Mammary microvascular endothelial cell (primary cell): ENCODE measurements around the gene SIK2. TPM values are rescaled to one million over a fixed set of nuclear protein-coding genes. Genes with fewer than 3 reads are reported as not detected.

Experiments used
- total RNA-seq: library from RNA; depleted of rRNA; stranded (reverse); fragments of >200 nt; gene quantifications from 2 replicates; pipeline ENCODE4 v1.2.3, GENCODE V29; 2015

SIK2 gene
- 5.8 and 6.8 TPM in 2 replicates for total RNA-seq

DNA sequence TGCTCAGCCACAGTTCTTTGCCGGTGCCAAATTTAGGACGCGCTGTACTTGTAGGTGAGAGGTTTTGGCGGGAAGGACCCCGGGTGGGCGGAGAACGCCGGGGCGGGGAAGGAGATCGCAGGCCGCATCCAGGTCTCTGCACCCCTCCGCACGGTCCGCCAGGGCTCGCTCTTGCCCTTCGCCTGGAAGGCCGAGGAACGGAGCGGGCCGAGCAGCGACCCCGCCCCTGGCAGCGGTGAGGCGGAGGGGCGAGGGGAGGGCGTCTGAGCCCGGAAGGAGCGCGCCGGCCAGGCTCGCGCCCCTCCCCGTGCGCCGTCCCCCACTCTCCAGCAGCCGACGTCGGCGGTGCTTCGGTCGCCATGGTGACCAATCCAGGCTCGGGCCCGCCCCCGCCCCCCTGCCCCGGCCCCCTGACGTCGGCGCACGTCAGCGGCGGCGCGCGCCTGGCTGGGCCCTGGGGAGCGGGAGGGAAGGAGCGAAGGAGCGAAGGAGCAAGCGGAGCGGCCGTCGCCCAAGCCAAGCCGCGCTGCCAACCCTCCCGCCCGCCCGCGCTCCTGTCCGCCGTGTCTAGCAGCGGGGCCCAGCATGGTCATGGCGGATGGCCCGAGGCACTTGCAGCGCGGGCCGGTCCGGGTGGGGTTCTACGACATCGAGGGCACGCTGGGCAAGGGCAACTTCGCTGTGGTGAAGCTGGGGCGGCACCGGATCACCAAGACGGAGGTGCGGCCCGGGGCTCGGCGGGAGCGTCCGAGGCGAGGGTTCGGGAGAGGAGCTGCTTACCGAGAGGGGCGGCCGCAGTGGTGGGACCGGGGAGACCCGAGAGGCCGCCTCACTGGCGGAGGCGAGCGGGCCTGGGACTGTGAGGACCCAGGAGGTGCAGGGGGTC, at the start of gene SIK2:
SIK2 (plus strand) TSS at position 471 of the 886 bp plus-strand sequence; CDS start at position 586, 115 bp downstream.

DNA sequence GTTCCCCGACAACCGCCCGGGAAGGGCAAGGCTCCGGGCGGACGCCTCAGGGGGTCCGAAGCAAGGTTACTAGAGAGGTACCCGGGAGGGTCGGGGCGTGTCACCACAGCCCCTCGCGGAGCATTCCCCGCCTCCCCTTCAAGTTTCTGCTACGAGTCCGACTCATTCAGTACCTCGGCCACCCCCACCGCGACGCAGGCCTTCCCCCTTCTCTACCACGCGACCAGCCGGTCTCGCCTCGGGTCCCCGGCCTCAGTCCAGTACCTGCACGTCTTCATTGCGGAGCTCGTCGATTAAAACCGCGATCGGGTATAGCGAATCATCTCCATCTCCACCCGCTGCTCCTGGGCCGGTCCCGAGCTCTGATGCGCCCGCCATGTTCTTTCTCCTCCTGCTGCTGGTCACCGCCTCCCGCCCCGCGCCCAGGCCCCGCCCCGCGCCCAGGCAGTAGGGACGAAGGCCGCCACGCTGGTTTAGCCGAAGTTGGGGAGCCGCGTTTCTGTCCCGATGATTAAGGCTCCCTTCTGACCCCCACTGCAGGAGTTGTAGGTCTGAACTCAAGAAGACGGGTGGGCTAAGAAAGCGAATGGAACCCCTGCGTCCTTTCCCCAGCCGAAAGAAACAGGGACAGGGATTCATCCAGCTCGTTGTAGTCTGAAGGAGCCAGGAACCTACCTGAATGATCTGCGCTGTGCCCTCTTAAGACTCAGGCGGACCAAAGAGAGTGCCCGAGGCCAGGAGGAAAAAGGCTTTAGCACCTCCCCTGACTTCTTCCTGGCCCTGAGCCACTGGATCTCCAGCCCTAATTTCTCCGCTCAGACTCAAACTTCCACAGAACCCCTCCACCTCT, 164.0 kb downstream of the SIK2 start, which contains the start of gene PPP2R1B:
PPP2R1B (minus strand) TSS at position 406 of the 850 bp plus-strand sequence; CDS start at position 378, 28 bp downstream.

Other genes with a start within 250 kb of the SIK2 start
- not detected in 2 replicates for gene POU2AF1, start 223.2 kb upstream of the SIK2 start, total RNA-seq
- gene BTG4, start 90.1 kb upstream of the SIK2 start, total RNA-seq, result not detected in 2 replicates
- gene HOATZ, start 87.7 kb upstream of the SIK2 start, total RNA-seq, result not detected in 2 replicates
- 19.8 and 25.3 TPM in 2 replicates for gene LAYN, start 61.7 kb upstream of the SIK2 start, total RNA-seq
- 50.1 and 53.2 TPM in 2 replicates for gene PPP2R1B, start 163.9 kb downstream of the SIK2 start, total RNA-seq